ENCODE measurements around the gene FOXC1.

FOXC1 gene

GRCh38 chr6:1645466-1646185 lies 35.9 kb downstream of the FOXC1 start:
- no peak for DNase-seq

GRCh38 chr6:1651362-1651761 lies 41.6 kb downstream of the FOXC1 start:
- no peak for DNase-seq

- DNase-seq, result no peak
Measured at GRCh38 chr6:1652842-1653241, 43.1 kb downstream of the FOXC1 start.

- DNase-seq, result no peak
Measured at GRCh38 chr6:1654054-1654453, 44.3 kb downstream of the FOXC1 start.

- DNase-seq, result no peak
Measured at GRCh38 chr6:1657116-1657770, 47.5 kb downstream of the FOXC1 start.

- no peak for DNase-seq
Measured at GRCh38 chr6:1657771-1658165, 48.1 kb downstream of the FOXC1 start.

GRCh38 chr6:1658212-1659005 lies 48.7 kb downstream of the FOXC1 start:
- DNase-seq, result no peak

GRCh38 chr6:1659816-1660215 lies 50.1 kb downstream of the FOXC1 start:
- no peak for DNase-seq

- DNase-seq, result no peak
Measured at GRCh38 chr6:1662534-1662933, 52.8 kb downstream of the FOXC1 start.
